H1 (cell line): Measurements from ENCODE around the gene EFNA3. TPM values are rescaled to one million over a fixed set of nuclear protein-coding genes. Genes with fewer than 3 reads are reported as not detected.

Experiments
- CTCF ChIA-PET: fragments of 300-600 bp; sonication (Branson Sonifier 250); formaldehyde crosslinking; loops from one replicate; lab custom pipeline; 2021; ENCODE audit not compliant: partially characterized antibody; lab: Charles Lee
- POLR2A ChIA-PET: fragments of 300-600 bp; sonication (Branson Sonifier 250); formaldehyde crosslinking; loops from one replicate; lab custom pipeline; 2021; ENCODE audit warnings: inconsistent platforms; ENCODE audit not compliant: partially characterized antibody; lab: Charles Lee
- DNase-seq, 2 experiments: peaks; one replicate each; pipeline versions ENCODE4 v3.0.0 to v3.0.0-alpha.2; 2010 to 2022; ENCODE audit warnings: low spot score in 2 of 2, low read depth in 1 of 2, mixed read lengths in 1 of 2
- FAIRE-seq: peaks from 2 replicates; lab custom pipeline; 2011; peaks lifted over from hg19 to GRCh38; lab: Jason Lieb, UNC
- H2AFZ ChIP-seq: 2 replicates; pipeline ENCODE4 v1.8.1; 2012; ENCODE audit warnings: low read length, inconsistent platforms
- H2AK5ac ChIP-seq: 2 replicates; pipeline ENCODE4 v1.6.1; 2013; ENCODE audit warnings: low read depth, low read length
- H2BK120ac ChIP-seq: replicated peaks from 2 replicates; pipeline ENCODE3; 2013; ENCODE audit warnings: low read depth, low read length, inconsistent platforms
- H2BK12ac ChIP-seq: 2 replicates; pipeline ENCODE4 v1.6.1; 2013; ENCODE audit warnings: low read depth, low read length
- H2BK15ac ChIP-seq: 2 replicates; pipeline ENCODE4 v1.6.1; 2013; ENCODE audit warnings: low read length
- H2BK20ac ChIP-seq: 2 replicates; pipeline ENCODE4 v1.6.1; 2013; ENCODE audit warnings: low read length
- H2BK5ac ChIP-seq: 2 replicates; pipeline ENCODE4 v1.6.1; 2013; ENCODE audit warnings: low read depth, low read length
- H3K14ac ChIP-seq: 2 replicates; pipeline ENCODE4 v1.6.1; 2013; ENCODE audit warnings: inconsistent platforms; ENCODE audit not compliant: insufficient read length
- H3K18ac ChIP-seq: 2 replicates; pipeline ENCODE4 v1.6.1; 2013; ENCODE audit warnings: low read length; ENCODE audit errors: extremely low read depth
- H3K23ac ChIP-seq: 2 replicates; pipeline ENCODE4 v1.6.1; 2013; ENCODE audit warnings: inconsistent platforms; ENCODE audit not compliant: insufficient read length
- H3K23me2 ChIP-seq: 2 replicates; pipeline ENCODE4 v1.6.1; 2013; ENCODE audit warnings: low read depth, low read length
- H3K27ac ChIP-seq: 2 replicates; pipeline ENCODE4 v1.6.1; 2011; ENCODE audit warnings: low read depth, low read length, inconsistent platforms
- H3K27me3 ChIP-seq, 4 experiments: replicated peaks in 1 of 4; 1 replicate in 1 of 4; 2 replicates in 3 of 4; pipeline versions ENCODE4 v1.6.1 to v1.8.1; 2011 to 2013; ENCODE audit warnings: low read length in 3 of 4, mild to moderate bottlenecking in 3 of 4, inconsistent platforms in 2 of 4, mixed read lengths in 2 of 4, moderate library complexity in 1 of 4; ENCODE audit not compliant: control insufficient read depth in 3 of 4, insufficient read depth in 3 of 4; ENCODE audit errors: extremely low read depth in 1 of 4
- H3K36me3 ChIP-seq, 4 experiments: 2 replicates each; pipeline versions ENCODE4 v1.6.1 to v1.8.1; 2011 to 2013; ENCODE audit warnings: mild to moderate bottlenecking in 4 of 4, low read length in 3 of 4, moderate library complexity in 2 of 4, control low read depth in 1 of 4, inconsistent platforms in 1 of 4; ENCODE audit not compliant: insufficient read depth in 4 of 4, control insufficient read depth in 2 of 4
- H3K4ac ChIP-seq: replicated peaks from 2 replicates; pipeline ENCODE3; 2013; ENCODE audit warnings: low read length, low read depth, mixed read lengths, inconsistent platforms; ENCODE audit not compliant: insufficient read length
- H3K4me1 ChIP-seq, 4 experiments: replicated peaks in 1 of 4; 1 replicate in 1 of 4; 2 replicates in 3 of 4; pipeline versions ENCODE4 v1.6.1 to v1.8.1; 2011 to 2013; ENCODE audit warnings: low read length in 3 of 4, inconsistent platforms in 2 of 4, mixed read lengths in 1 of 4; ENCODE audit not compliant: insufficient read depth in 4 of 4, control insufficient read depth in 3 of 4
- H3K4me2 ChIP-seq, 2 experiments: 2 replicates each; pipeline versions ENCODE4 v1.6.1 to v1.8.1; 2011 to 2013; ENCODE audit warnings: low read depth in 2 of 2, low read length in 2 of 2, control low read depth in 1 of 2, inconsistent platforms in 1 of 2, mild to moderate bottlenecking in 1 of 2; ENCODE audit not compliant: insufficient read depth in 1 of 2
- H3K4me3 ChIP-seq, 4 experiments: fragments of 200-600, 300-600 bp in 1 of 4; sonication (generic), shearing (Covaris generic), sonication (Bioruptor Twin) in 1 of 4; 2 replicates each; pipeline versions ENCODE4 v1.5.1 to v1.8.1; 2011 to 2016; ENCODE audit warnings: low read length in 4 of 4, low read depth in 3 of 4, control low read depth in 2 of 4, inconsistent platforms in 2 of 4, mild to moderate bottlenecking in 2 of 4, mixed read lengths in 1 of 4, moderate library complexity in 1 of 4; ENCODE audit not compliant: insufficient read depth in 2 of 4; ENCODE audit errors: extremely low read depth in 1 of 4
- H3K56ac ChIP-seq: replicated peaks from 2 replicates; pipeline ENCODE3; 2013; ENCODE audit warnings: low read depth, mild to moderate bottlenecking, mixed read lengths, low read length, inconsistent platforms; ENCODE audit not compliant: insufficient read length
- H3K79me1 ChIP-seq: 2 replicates; pipeline ENCODE4 v1.6.1; 2013; ENCODE audit warnings: low read depth, low read length, control low read depth
- H3K79me2 ChIP-seq, 2 experiments: 2 replicates each; pipeline versions ENCODE4 v1.6.1 to v1.8.1; 2012 to 2013; ENCODE audit warnings: low read length in 2 of 2, mild to moderate bottlenecking in 2 of 2, inconsistent platforms in 1 of 2; ENCODE audit not compliant: insufficient read depth in 2 of 2, control insufficient read depth in 1 of 2
- H3K9ac ChIP-seq, 4 experiments: replicated peaks in 1 of 4; 1 replicate in 1 of 4; 2 replicates in 3 of 4; pipeline versions ENCODE4 v1.6.1 to v1.8.1; 2011 to 2013; ENCODE audit warnings: low read depth in 3 of 4, low read length in 3 of 4, control low read depth in 2 of 4, mild to moderate bottlenecking in 2 of 4, moderate library complexity in 2 of 4, inconsistent platforms in 1 of 4; ENCODE audit errors: extremely low read depth in 1 of 4
- H3K9me3 ChIP-seq, 2 experiments: 2 replicates each; pipeline versions ENCODE4 v1.6.1 to v1.8.1; 2012 to 2013; ENCODE audit warnings: mild to moderate bottlenecking in 2 of 2, moderate library complexity in 2 of 2, control low read depth in 1 of 2, inconsistent platforms in 1 of 2, low read depth in 1 of 2, low read length in 1 of 2, mixed read lengths in 1 of 2; ENCODE audit not compliant: insufficient read depth in 2 of 2
- H4K20me1 ChIP-seq, 2 experiments: replicated peaks in 1 of 2; 2 replicates each; pipeline versions ENCODE3 to v1.8.1; 2011 to 2013; ENCODE audit warnings: inconsistent platforms in 2 of 2, low read length in 2 of 2, mild to moderate bottlenecking in 1 of 2; ENCODE audit not compliant: insufficient read depth in 2 of 2, control insufficient read depth in 1 of 2
- H4K5ac ChIP-seq: 2 replicates; pipeline ENCODE4 v1.6.1; 2013; ENCODE audit warnings: low read length, low read depth, mixed read lengths, inconsistent platforms; ENCODE audit not compliant: insufficient read length
- H4K8ac ChIP-seq: 2 replicates; pipeline ENCODE4 v1.8.0; 2013; ENCODE audit warnings: mild to moderate bottlenecking, moderate library complexity, low read length, inconsistent platforms; ENCODE audit not compliant: insufficient read depth; ENCODE audit errors: extremely low read depth
- H4K91ac ChIP-seq: replicated peaks from 2 replicates; pipeline ENCODE3; 2013; ENCODE audit warnings: low read length, mixed read lengths, inconsistent platforms; ENCODE audit not compliant: insufficient read length
- ATF3 ChIP-seq: IDR thresholded peaks from 2 replicates; pipeline ENCODE4 v1.6.1; 2011; ENCODE audit warnings: low read depth, mild to moderate bottlenecking, low read length; ENCODE audit not compliant: insufficient read depth
- EP300 ChIP-seq, 2 experiments: IDR thresholded peaks; 1 replicate in 1 of 2; 2 replicates in 1 of 2; pipeline ENCODE4 v1.6.1; 2011 to 2012; ENCODE audit warnings: low read depth in 2 of 2, low read length in 2 of 2, mild to moderate bottlenecking in 2 of 2, borderline replicate concordance in 1 of 2, inconsistent platforms in 1 of 2, moderate library complexity in 1 of 2
- GABPA ChIP-seq: IDR thresholded peaks from 2 replicates; pipeline ENCODE4 v1.6.1; 2011; ENCODE audit warnings: mild to moderate bottlenecking, low read length, moderate library complexity, borderline replicate concordance; ENCODE audit not compliant: insufficient read depth
- JUND ChIP-seq: IDR thresholded peaks from 2 replicates; pipeline ENCODE4 v1.6.1; 2011; ENCODE audit warnings: mild to moderate bottlenecking, improper control_type of control experiment, low read length
- RXRA ChIP-seq: IDR thresholded peaks from 2 replicates; pipeline ENCODE4 v1.6.1; 2011; ENCODE audit warnings: low read depth, mild to moderate bottlenecking, low read length, moderate library complexity; ENCODE audit not compliant: insufficient read depth
- WGBS, 2 experiments: shearing (Covaris generic) in 1 of 2; methylation state at CpG; one replicate each; pipeline versions ENCODE4 v1.1.6 to v1.1.7; 2013 to 2015; ENCODE audit warnings: low lambda C conversion rate in 2 of 2, mixed read lengths in 2 of 2, inconsistent platforms in 1 of 2, low coverage in 1 of 2, missing lambda C conversion rate in 1 of 2; ENCODE audit not compliant: insufficient replicate concordance in 2 of 2, insufficient coverage in 1 of 2, insufficient read length in 1 of 2; ENCODE audit errors: extremely low coverage in 1 of 2, missing lambda C conversion rate in 1 of 2; 5-methylcytosine and 5-hydroxymethylcytosine counted together
- polyA plus RNA-seq, 7 experiments: library from polyadenylated mRNA; depleted of rRNA in 3 of 7; stranded (reverse) in 5 of 7; unstranded in 2 of 7; fragments of >200 nt in 5 of 7; fragments of 200-250 nt in 2 of 7; gene quantifications; 1 replicate in 5 of 7; 2 replicates in 1 of 7; 4 replicates in 1 of 7; pipeline versions ENCODE4 v1.2.1 to v1.2.3, GENCODE V29; 2011 to 2013; ENCODE audit warnings: missing spikeins in 2 of 7, mixed read lengths in 2 of 7
- total RNA-seq: library from RNA; stranded (reverse); fragmentation: NEBNext Ultra II Directional; extraction: Animal tissue kit (Norgen Biotek cat#: 25700); gene quantifications from 2 replicates; pipeline ENCODE4 v1.2.1, GENCODE V29; 2021

EFNA3 gene
- total and polyA plus RNA-seq, 2 of the 8 experiments (the other 6 are each of a cell fraction or from before 2014, with no cell fraction given), result 10.8 to 13.8 TPM

GRCh38 chr1:155040358-155041093 is 38.1 kb upstream of the EFNA3 start:
- Histone ChIP-seq H3K4me3 (no peak overlapping the region), H3K56ac (no peak overlapping the region), H2BK20ac (no peak overlapping the region), H3K27ac (no peak overlapping the region), H2AK5ac (no peak overlapping the region), H3K9me3 (no peaks in the 10 kb centered on the region), H3K36me3 (no peaks in the 10 kb centered on the region), H3K9ac (no peak overlapping the region), H3K23ac (no peak overlapping the region), H4K91ac (no peak overlapping the region), H4K8ac (no peak overlapping the region), H3K4me1 (peaks cover 0 to 5% (median 3%) of the 10 kb centered on the region in 4 experiments; a peak in 4 of 7 replicates), H3K23me2 (no peaks in the 10 kb centered on the region), H3K79me1 (no peaks in the 10 kb centered on the region; the same call in 1 of the 2 replicates), H4K20me1 (no peaks in the 10 kb centered on the region), H2AFZ (no peak overlapping the region), H2BK15ac (no peak overlapping the region), H3K14ac (no peak overlapping the region), H2BK120ac (no peak overlapping the region), H3K4ac (no peak overlapping the region), H2BK12ac (no peak overlapping the region), H3K4me2 (no peak overlapping the region), H3K27me3 (no peaks in the 10 kb centered on the region; a peak in 3 of 7 replicates), H3K18ac (no peak overlapping the region), H3K79me2 (no peaks in the 10 kb centered on the region), H4K5ac (no peak overlapping the region), H2BK5ac (no peak overlapping the region)
- POLR2A ChIA-PET, result interaction anchor here (0.9 to 2.0 kb wide), 5 partner anchors 11 to 84 kb away, joined by 3 to 10 read pairs (median 4); partner anchors contain the start of gene PBXIP1
- DNase-seq (no peak), FAIRE-seq (no peak)
- 94% methylated on average over 14 of the region's 14 CpGs; no CpG with 5 or more reads in 1 of the 2 experiments for WGBS, 2 experiments
- CTCF ChIA-PET, result interaction anchor here (1.2 to 32.4 kb wide), 10 partner anchors 9 to 167 kb away, joined by 3 to 907 read pairs (median 9); partner anchors contain the start of genes ADAM15, DCST1, DCST2 and EFNA3
- TF ChIP-seq JUND (no peak), EP300 (IDR thresholded peaks at IDR 0.05; ENCODE audit: borderline replicate concordance in 1 of 2, low read depth in 2 of 2, low read length in 2 of 2) (no peak), ATF3 (no peak), GABPA (no peak), RXRA (no peak)
